Muscle layer of duodenum (tissue), 2 donors: Measurements from ENCODE around the gene CALN1.
"Not testable (repeated sequence)": the region's sequence is repeated elsewhere in the genome, so short reads cannot be mapped to it uniquely, and the experiment has no call there.

Experiments
- H3K27ac ChIP-seq: one replicate; pipeline ENCODE4 v1.7.0; 2013; ENCODE audit warnings: mild to moderate bottlenecking, low read length
- H3K27me3 ChIP-seq: one replicate; pipeline ENCODE4 v1.7.0; 2013; ENCODE audit warnings: low read depth, mild to moderate bottlenecking, control low read depth, low read length
- H3K36me3 ChIP-seq, 2 donors: one replicate each; pipeline ENCODE4 v1.7.0; 2013; ENCODE audit warnings: low read length in 2 of 2, control low read depth in 1 of 2, mild to moderate bottlenecking in 1 of 2; ENCODE audit not compliant: insufficient read depth in 2 of 2, control insufficient read depth in 1 of 2
- H3K4me1 ChIP-seq, 2 donors: one replicate each; pipeline ENCODE4 v1.7.0; 2013; ENCODE audit warnings: low read length in 2 of 2, mild to moderate bottlenecking in 2 of 2, control low read depth in 1 of 2, moderate library complexity in 1 of 2; ENCODE audit not compliant: insufficient read depth in 2 of 2, control insufficient read depth in 1 of 2
- H3K4me3 ChIP-seq, 2 donors: one replicate each; pipeline ENCODE4 v1.7.0; 2013; ENCODE audit warnings: low read length in 2 of 2, low read depth in 1 of 2, mild to moderate bottlenecking in 1 of 2
- H3K9me3 ChIP-seq, 2 donors: one replicate each; pipeline ENCODE4 v1.7.0; 2013; ENCODE audit warnings: low read length in 2 of 2, control low read depth in 1 of 2, mild to moderate bottlenecking in 1 of 2; ENCODE audit not compliant: control insufficient read depth in 1 of 2
- donor health status: healthy.

The CALN1 gene

DNA sequence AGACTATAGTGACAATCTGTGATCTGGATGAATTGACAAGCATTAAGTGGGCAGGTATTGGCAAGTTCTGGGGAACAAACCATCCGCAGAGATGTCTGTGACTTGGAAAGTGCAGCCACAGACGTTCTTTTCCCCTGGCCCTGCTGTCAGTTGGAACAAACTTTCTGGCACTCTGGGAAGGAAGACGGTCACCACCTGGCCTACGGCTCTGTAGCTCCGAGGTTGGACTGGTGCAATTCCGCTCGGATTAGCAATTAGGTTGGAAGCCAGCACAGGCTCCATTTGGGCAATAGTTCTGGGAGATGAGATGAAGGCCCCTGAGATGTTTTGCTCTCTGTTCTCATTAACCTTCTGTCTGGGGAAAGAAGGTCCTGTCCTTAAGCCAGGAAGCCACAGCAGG is 437.5 kb downstream of the CALN1 start:
- H3K9me3 ChIP-seq = no peaks in the 10 kb centered on the region
- H3K27me3 ChIP-seq = no peaks in the 10 kb centered on the region
- H3K4me3 ChIP-seq = no peak overlapping the region
- no peaks in the 10 kb centered on the region for H3K4me1 ChIP-seq
- H3K27ac ChIP-seq = no peak overlapping the region
- H3K36me3 ChIP-seq = no peaks in the 10 kb centered on the region

DNA sequence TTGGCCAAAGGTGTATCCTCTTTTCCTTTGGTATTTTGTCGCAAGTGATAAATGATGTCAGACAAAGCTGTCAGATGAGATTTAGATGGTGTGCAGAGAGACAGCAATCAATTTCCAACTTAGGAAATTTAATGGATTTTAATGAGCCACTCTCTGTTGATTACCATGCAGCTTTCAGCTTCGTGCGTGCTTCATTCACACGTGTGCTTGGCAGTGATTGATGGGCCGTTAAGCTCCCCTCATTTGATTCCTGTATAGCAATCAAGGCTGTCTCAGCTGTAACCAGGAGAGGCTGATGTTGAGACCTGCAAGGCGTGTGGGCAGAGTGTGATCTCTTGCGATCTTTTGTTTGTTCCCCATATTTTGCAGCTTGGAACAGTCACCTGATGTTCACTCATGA is 439.6 kb downstream of the CALN1 start:
- H3K9me3 ChIP-seq = no peaks in the 10 kb centered on the region
- no peaks in the 10 kb centered on the region for H3K36me3 ChIP-seq
- H3K4me1 ChIP-seq = no peaks in the 10 kb centered on the region
- H3K27ac ChIP-seq = no peak overlapping the region
- H3K4me3 ChIP-seq = no peak overlapping the region
- no peaks in the 10 kb centered on the region for H3K27me3 ChIP-seq

DNA sequence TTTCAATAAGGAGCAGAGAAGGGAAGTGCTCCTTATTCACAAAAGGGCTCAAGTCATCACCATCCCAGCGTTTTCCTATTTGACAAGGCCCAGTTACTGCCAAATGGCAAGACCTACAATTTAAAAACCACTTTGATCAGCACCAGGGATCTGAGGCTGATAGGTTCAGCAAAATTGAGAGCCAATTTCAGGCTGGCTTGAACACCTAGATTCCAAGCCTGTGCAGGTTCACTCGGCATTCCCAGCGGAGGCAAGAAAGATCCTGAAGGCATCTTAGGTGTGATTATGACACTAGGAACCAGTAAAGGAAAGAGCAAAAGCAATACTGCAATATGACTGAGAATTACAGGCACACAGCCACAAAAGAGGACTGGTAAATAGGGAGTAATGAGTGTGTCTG is 441.4 kb downstream of the CALN1 start:
- Histone ChIP-seq H3K4me1 (no peaks in the 10 kb centered on the region), H3K27ac (no peak overlapping the region), H3K4me3 (no peak overlapping the region), H3K27me3 (no peaks in the 10 kb centered on the region), H3K36me3 (no peaks in the 10 kb centered on the region), H3K9me3 (no peaks in the 10 kb centered on the region)

DNA sequence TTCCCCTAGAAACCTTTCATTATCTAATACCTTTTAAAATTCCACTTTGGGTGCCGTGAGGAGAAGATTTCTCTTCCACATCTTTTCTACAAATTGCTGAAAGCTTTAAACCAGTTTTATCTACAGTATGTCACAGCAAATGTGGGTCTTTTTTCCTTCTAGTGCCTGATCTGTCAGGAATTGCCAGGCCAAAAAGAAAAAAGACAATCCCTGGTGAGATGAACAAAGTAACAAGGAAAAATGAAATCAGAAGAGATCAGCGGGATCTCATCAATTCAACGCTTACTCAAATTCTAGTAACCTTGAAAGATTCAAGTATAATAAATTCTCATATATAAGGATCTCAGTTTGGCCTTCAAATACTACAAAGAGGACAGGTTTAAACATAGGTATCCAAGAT is 449.5 kb downstream of the CALN1 start:
- Histone ChIP-seq H3K27ac (no peak overlapping the region), H3K4me1 (no peaks in the 10 kb centered on the region), H3K27me3 (no peaks in the 10 kb centered on the region), H3K9me3 (no peaks in the 10 kb centered on the region), H3K36me3 (no peaks in the 10 kb centered on the region), H3K4me3 (no peak overlapping the region)

DNA sequence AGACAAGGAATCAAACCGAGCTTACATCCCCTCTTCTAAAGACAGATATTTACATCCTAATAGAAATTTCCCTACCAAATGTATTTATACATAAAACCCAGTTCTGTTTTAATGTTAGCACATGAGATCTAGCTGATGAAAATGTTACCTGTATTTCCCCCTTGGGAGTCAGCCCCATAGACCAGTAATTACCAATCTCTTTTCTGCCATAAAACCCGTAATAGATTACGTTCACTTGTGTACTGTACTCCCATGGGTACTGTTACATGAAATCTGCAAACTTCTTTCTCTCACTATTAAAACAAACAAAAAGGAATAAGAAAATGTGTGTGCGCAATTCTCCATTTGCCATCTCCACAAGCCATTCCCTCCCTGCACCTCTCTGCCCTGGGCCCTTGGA is 450.9 kb downstream of the CALN1 start:
- no peaks in the 10 kb centered on the region for H3K36me3 ChIP-seq

DNA sequence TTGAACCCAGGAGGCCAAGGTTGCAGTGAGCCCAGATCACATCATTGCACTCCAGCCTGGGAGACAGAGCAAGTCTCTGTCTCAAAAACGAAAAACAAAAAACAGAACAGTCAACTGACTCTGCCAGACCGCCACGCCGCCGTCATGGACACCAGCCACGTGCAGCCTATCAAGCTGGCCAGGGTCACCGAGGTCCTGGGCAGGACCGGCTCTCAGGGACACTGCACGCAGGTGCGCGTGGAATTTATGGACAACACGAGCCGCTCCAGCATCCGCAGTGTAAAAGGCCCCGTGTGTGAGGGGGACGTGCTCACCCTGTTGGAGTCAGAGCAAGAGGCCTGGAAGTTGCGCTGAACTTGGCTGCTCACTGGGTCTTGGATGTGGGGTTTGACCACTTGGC is 470.0 kb downstream of the CALN1 start:
- H3K4me1 ChIP-seq = no peaks in the 10 kb centered on the region
- no peaks in the 10 kb centered on the region for H3K27me3 ChIP-seq
- no peaks in the 10 kb centered on the region for H3K36me3 ChIP-seq
- no peak overlapping the region for H3K4me3 ChIP-seq
- H3K27ac ChIP-seq = no peak overlapping the region
- H3K9me3 ChIP-seq = no peaks in the 10 kb centered on the region

More for the DNA sequence above, 450.9 kb downstream of the CALN1 start:
- H3K27me3 ChIP-seq = no peaks in the 10 kb centered on the region
- no peaks in the 10 kb centered on the region for H3K9me3 ChIP-seq
- H3K4me1 ChIP-seq = no peaks in the 10 kb centered on the region
- no peak overlapping the region for H3K4me3 ChIP-seq
- no peak overlapping the region for H3K27ac ChIP-seq

DNA sequence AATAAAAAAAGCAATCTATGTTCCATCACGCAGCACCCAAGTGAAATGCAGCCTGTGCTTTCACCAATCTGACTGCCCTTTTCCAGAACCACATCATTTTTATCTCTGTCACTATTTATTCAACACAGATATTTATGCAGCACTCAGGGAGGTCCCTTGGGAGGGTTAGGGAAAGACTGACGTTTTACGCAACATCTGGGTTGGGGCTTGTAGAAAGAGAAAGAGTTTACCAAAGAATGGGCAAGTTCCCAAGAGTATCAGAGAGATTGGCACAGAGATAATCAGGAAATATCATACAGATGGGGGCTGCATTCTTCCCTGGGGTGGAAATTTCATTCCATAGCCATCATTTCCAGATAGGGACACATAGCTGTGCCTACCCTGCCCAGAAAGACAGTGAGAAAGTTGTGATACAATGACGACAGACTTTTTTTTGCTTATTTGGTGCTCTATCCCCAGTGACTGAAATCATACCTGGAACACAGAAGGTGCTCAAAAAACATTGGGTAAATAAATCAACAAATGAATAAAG is 474.2 kb downstream of the CALN1 start:
- no peaks in the 10 kb centered on the region for H3K36me3 ChIP-seq

DNA sequence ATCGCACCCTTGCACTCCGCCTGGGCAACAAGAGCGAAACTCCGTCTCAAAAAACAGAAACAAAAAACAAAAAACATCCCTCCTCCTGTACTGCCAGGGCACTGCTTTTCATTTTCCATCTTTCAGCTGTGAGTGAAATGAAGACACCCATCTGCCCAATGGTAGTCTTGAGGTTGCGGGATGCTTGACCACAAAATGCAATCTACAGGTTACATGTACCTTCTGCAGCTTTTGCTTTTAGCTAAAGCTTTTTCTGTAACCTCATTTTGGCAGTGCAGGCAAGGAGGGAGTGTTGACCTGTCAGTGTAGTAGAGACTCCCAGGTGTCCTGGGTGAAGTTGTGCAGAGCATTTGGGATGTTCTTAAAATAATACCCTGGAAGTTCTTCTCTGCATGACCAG is 476.5 kb downstream of the CALN1 start:
- Histone ChIP-seq H3K27me3 (no peaks in the 10 kb centered on the region), H3K9me3 (peaks cover 0 to 7% of the 10 kb centered on the region in 2 donors), H3K4me3 (no peak overlapping the region), H3K36me3 (no peaks in the 10 kb centered on the region), H3K27ac (no peak overlapping the region), H3K4me1 (no peaks in the 10 kb centered on the region)

More for the DNA sequence above, 474.2 kb downstream of the CALN1 start:
- no peaks in the 10 kb centered on the region for H3K27me3 ChIP-seq
- no peaks in the 10 kb centered on the region for H3K4me1 ChIP-seq
- no peak overlapping the region for H3K27ac ChIP-seq
- peaks cover 0 to 7% of the 10 kb centered on the region in 2 donors for H3K9me3 ChIP-seq
- H3K4me3 ChIP-seq = no peak overlapping the region

DNA sequence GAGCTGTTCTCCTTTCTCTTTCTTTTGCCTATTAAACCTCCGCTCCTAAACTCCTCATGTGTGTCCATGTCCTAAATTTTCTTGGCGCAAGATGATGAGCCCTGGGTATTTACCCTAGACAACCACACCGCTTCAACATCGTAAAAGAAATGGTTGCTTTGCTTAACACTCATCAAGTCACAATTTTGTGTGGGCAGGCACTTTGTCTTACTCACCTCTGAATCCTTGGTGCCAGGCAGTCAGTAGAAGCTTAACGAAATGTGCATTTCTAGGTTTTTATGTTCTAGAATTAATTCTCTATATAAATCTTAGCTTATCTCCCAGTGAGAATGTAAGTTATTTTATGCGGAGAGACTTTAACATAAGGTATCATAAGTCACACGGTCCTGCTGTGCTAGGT is 478.7 kb downstream of the CALN1 start:
- Histone ChIP-seq H3K4me1 (no peaks in the 10 kb centered on the region), H3K27ac (no peak overlapping the region), H3K36me3 (no peaks in the 10 kb centered on the region), H3K9me3 (peaks cover 0 to 7% of the 10 kb centered on the region in 2 donors), H3K4me3 (no peak overlapping the region), H3K27me3 (no peaks in the 10 kb centered on the region)

DNA sequence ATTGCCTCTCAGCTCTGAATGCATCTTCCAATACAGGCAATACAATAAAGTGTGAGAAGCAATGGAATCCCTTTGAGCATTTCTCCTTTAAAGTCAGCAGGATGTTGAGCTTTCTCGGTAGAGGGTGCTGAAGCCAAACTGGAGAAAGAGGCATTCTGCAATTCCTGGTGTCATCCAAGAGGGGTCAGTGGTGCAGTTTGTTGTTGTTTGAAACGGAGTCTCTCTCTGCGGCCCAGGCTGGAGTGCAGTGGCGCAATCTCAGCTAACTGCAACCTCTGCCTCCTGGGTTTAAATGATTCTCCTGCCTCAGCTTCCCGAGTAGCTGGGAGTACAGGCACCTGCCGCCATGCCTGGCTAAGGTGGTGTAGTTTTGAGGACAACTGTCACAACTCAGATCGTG is 486.5 kb downstream of the CALN1 start:
- Histone ChIP-seq H3K36me3 (no peaks in the 10 kb centered on the region), H3K4me1 (no peaks in the 10 kb centered on the region), H3K27me3 (no peaks in the 10 kb centered on the region), H3K9me3 (peaks cover 9 to 18% of the 10 kb centered on the region in 2 donors), H3K27ac (no peak overlapping the region), H3K4me3 (no peak overlapping the region)

DNA sequence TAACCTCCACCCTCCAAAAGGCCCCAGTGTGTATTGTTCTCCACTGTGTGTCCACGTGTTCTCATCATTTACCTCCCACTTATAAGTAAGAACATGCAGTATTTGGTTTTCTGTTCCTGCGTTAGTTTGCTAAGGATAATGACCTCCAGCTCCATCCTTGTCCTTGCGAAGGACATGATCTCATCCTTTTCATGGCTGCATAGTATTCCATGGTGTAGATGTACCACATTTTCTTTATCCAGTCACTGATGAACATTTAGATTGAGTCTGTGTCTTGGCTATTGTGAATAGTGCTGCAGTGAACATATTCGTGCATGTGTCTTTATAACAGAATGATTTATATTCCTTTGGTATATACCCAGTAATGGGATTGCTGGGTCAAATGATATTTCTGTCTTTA is 497.9 kb downstream of the CALN1 start:
- H3K4me1 ChIP-seq, H3K27ac ChIP-seq, H3K27me3 ChIP-seq, H3K4me3 ChIP-seq, H3K9me3 ChIP-seq, H3K36me3 ChIP-seq: not testable (repeated sequence)

DNA sequence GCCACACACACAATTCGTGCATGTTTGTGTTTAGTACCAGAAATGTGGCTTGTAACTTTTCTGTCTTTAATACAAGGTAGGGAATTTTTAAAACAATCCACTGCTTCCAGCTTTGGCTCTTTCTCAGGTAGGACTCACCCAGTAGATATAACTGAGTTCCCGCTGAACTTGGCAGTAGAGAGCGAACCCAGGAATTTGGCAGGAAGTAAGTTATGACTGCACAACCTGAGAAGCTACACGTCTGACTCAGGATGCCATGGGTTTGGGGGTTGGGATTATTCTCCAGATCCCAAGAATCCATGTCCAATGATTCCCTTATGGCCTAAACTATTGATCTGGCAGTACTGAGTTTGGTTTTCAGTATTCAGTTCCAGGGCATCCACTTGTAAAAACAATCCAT is 499.7 kb downstream of the CALN1 start:
- Histone ChIP-seq H3K4me1 (no peaks in the 10 kb centered on the region), H3K9me3 (peaks cover 0 to 3% of the 10 kb centered on the region in 2 donors), H3K27me3 (no peaks in the 10 kb centered on the region), H3K36me3 (no peaks in the 10 kb centered on the region), H3K27ac (no peak overlapping the region), H3K4me3 (no peak overlapping the region)
